Measurements from ENCODE around the gene CD8B.

CD8B gene

DNA sequence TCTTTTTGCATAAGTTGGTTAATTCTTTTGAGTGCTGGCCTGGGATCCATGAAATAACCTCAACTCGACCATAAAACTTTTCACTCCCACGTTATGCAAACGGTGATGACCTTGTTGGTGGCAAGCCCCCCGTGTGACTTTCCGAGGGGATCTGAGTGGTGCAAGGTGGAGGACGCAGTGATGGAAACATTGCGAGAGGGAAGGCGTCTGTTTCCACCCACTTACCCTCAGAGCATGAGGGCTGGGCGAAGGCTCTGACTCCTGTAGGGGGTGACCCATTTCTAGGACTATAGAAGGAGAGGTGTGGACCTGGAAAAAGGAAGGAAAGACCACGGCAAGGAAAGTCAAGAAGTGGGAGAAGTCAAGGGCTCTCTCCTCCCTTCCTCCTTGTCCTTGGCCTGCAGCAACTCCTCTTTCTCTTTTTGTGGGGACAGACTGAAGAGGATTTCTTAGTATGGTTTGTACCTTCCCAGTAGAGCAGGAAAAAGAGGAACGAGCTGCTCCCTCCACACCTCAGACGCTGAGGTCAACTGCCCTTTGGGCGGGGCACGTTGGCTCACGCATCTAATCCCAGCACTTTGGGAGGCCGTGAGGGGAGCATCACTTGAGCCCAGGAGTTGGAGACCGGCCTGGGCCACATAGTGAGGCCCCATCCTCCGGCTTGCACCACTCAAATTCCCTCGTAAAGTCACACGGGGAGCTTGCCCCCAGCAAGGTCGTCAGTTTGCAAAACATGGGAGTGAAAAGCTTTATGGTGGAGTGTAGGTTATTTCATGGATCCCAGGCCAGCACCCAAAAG lies 55.4 kb downstream of the CD8B start:
- no peak for DNase-seq (ENCODE audit: low spot score)

DNA sequence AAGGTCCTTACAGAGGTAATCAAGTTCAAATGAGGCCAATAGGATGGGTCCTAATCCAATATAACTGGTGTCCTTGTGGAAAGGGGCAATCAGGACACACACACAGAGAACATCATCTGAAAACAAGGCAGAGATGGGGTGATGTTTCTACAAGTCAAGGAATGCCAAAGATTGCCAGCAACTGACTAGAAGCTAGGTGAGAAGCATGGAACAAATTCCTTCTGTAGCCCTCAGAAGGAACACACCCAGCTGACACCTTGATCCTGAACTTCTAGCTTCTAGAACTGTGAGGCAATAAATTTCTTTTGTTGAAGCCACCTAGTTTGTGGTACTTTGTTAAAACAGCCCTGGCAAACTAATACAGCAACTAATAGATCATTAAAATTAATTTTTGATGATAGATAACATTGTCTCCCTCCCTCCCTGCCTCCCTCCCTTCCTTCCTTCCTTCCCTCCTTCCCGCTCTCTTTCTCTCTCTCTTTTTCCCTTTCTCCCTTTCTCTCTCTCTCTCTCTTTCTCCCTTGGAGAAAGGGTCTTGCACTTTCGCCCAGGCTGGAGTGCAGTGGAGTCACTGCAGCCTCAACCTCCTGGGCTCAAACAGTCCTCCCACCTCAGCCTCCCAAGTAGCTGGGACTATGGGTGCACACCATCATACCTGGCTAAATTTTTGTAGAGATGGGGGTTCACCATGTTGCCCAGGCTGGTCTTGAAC lies 60.7 kb downstream of the CD8B start:
- DNase-seq (ENCODE audit: low spot score) = no peak

DNA sequence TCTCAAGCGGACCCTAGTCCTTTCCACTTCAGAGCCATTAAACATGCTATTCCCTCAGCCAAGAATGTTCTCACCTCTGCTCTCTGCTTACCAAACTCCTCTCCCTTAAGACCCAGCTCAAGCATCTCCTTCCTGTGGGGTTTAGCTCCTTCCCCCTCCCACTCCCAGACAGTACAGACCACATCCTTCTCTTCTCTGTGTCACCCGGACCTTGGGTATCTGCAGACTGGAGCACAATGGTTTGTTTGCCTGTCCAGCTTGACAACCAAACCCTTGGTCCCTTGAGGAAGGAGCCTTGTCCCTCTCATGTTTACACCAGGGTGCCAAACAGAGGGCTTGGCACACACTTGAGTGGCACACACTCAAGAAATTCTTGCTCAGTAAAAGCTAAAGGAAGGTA lies 66.8 kb downstream of the CD8B start:
- no peak for DNase-seq (ENCODE audit: low spot score)

DNA sequence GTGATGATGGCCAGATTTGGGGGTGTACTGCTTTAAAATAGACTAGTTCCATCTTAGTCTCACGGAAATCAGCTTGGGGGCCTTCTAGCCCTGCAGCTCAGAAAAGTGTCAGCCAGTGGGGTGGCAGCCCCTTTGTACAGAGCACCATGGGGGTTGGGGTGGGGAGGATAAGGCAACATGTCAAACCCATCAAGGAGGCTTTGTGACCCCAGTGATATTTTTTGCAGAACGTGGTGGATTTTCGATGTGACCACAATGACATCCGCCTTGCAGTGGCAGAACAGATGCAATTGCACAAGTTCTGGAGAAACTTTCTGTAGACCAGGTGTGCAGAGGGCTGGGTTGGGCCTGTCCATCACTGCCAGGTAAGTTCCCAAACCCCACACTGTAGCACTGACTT lies 67.9 kb downstream of the CD8B start:
- DNase-seq (ENCODE audit: low spot score) = no peak

DNA sequence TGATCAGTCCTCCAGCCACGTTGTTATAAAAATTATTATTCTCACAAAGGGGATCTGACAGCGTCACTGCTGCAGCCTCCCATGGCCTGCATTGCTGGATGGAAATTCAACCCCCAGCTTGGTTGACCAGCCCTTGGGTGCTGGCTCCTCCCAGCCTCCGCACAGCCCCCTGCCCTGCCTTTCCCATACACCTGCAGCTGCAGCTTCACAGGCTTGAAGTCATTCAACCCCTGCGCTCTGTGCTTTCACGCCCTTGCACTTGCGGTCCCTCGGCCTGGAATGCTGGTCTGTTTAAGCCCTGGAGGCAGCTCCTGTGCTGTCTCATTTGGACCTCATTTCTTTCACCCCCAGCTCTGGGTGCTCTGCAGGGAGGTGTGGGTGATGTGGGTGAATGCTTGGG lies 70.1 kb downstream of the CD8B start:
- no peak for DNase-seq (ENCODE audit: low spot score)

DNA sequence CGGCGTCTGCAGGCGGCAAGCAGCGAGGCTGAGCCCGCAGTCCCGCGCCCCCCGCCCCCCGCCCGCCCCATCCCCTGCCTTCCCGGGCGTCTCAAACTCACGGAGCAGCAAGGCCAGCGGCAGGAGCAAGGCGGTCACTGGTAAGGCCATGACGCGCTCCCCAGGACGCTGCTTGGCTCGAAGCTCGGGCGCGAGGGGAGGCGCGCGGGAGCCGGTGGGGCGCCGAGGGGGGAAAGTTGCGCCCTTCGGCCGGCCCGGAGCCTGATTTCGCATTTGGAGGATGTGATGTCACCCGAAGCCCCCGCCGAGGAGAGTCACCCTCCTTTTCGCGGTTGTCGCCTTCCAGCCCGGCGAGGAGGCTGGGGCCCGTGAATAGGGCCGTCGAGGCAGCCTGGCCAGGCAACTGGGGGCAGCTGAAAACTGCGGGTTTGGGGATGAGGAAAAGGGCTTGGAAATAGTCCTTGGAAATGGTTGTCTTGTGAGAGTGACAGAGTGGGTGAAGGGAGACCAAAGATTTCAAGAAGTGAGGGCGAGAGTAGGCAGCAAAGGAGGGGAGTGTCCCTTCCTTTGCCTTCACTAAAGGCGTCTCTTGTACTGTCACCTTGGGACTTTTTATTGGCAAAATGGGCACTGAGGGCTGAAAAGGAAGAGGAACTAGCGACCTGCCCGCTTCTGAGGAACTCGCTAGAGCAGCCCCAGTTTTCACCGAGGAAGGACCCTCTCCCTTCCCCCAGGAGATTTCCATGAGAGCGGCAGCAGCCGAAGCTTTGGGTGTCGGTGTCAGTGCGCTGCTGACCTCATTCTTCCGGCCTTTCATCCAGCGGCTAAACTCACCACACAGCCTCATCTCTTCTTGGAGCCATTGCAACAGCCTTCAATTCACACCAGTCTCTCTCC lies 70.8 kb downstream of the CD8B start, which contains the start of gene CD8A:
Gene CD8A (minus strand): TSS at position 238 of the 897 bp plus-strand sequence. CDS start 88 bp downstream, at position 150.
- no peak for DNase-seq (ENCODE audit: low spot score)

DNA sequence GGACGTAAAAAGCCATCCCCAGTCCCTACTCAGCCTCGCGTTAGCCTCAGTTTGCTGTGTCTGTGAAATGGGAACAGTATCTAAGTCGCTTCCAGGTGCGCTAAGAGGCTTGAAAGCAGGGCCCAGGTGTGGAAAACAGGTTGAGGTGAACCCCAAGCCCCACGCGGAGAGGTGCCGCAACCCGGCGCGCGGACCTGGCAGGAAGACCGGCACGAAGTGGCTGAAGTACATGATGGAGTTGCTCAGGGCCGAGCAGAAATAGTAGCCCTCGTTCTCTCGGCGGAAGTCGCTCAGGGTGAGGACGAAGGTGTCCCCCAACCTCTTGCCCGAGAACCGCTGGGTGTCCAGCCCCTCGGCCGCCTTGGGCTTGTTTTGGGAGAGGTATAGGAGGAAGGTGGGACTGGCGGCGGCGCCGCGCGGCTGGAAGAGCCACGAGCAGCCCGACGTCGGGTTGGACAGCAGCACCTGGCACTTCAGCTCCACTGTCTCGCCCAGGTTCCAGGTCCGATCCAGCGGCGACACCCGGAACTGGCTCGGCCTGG lies 71.5 kb downstream of the CD8B start:
- DNase-seq (ENCODE audit: low spot score) = no peak

DNA sequence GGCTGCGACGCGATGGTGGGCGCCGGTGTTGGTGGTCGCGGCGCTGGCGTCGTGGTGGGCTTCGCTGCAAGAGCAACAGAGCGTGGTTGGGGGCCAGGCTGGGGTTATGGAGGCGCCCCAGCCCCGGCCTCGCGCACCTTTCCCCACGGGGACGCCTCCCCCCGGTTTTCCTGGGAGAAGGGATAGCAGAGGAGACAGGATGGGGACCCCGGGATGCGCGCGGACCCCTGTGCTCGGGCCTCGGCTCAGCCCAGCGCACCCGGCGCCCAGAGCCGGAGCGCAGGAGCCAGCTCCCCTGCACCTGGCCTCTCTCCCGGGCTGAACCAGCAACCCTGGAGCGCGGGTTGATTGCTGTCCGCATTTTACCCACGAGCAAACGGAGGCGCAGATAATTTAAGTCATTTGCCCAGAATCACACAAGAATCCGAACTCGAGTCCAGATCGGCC lies 72.0 kb downstream of the CD8B start:
- no peak for DNase-seq (ENCODE audit: low spot score)

DNA sequence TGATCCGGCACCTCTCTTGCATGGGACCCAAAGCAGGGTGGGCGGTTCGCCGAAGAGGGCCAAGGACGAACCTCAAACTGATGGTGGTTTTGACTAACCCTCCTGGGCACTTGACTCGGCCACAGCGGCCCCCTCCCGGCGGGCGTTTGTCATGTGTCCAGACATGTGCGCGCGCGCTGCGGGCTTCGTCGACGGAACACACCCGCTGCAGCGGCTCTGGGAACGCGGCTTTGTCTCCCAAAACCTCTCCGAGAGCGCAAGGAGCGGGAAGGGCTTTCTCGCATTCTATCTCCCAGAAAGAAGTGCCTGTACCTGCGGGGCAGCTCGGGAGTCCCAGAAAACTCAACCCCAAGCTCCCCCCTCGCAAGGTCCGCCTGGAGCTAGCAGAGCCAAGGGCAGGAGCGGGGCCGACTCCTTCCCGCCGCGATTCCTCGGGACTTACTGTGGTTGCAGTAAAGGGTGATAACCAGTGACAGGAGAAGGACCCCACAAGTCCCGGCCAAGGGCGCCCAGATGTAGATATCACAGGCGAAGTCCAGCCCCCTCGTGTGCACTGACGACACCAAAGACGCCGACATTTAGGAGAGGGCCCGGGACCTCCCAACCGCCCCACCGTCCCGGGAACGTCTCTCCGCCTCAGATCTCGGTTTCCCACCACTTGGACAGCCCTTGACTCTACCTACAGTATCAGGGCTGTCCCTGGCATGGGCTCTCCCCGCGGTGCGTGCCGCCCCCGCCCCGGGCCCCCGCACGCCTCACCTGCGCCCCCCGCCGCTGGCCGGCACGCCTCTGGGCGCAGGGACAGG lies 72.6 kb downstream of the CD8B start:
- DNase-seq (ENCODE audit: low spot score) = no peak

DNA sequence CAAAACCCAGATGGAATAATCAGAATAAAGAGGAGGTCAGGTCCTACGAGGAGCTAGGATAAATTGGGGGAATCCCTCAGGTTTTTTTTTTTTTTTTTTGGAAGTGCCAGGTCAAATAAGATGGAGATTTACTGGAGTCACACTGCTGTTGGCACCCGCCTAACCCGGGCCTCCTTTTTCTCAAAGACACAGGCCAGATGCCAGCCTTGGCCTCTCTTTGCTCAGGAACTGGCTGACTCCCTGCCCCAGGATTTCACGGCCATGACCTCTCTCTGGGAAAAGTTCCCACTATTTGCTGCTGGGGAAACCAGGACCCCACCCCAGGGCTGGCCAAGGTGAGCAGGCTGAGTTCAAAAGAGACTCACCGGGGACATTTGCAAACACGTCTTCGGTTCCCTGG lies 73.5 kb downstream of the CD8B start:
- DNase-seq (ENCODE audit: low spot score) = no peak

DNA sequence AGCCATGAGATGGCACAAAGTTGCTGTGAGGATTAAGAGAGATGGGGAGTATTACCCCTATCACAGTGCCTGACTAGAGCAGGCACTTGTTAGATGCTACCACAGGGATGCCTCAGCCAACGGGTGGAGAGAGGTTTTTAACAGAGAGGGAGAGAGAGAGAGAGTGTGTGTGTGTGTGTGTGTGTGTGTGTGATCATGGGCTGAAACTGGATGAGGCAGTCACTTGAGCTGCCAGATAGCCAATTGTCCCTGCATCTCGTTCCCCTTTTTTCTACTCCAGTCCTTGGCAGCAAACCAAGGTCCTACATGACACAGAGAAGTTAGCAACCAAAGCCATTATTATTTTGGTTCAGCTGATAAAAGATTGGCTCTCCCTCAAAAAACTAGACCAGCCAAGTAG lies 74.0 kb downstream of the CD8B start:
- no peak for DNase-seq (ENCODE audit: low spot score)

DNA sequence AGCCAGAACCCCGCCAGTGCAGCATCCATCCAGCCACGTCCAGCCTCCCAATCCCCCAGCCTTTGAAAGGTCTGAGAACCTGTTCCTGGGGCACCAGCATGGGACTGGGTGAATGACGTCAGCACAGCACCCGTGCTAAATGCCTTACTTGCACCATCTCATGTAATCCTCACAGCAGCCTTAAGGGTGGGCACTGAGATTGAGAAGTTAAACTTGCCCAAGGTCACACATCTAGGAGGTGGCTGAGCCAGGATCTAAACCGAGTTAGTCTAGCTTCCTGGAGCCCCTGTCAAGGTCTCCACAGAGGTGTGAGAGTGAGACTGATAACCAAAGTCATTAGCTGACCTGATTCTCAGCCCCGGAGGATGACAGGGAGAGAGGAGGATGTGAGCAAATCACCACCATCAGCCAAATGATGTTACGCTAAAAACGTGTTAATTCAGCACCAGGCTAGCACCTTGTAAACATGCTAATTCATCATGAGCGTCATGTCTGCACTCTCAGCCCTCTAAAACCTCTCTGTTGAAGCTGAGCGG lies 75.6 kb downstream of the CD8B start:
- no peak for DNase-seq (ENCODE audit: low spot score)

DNA sequence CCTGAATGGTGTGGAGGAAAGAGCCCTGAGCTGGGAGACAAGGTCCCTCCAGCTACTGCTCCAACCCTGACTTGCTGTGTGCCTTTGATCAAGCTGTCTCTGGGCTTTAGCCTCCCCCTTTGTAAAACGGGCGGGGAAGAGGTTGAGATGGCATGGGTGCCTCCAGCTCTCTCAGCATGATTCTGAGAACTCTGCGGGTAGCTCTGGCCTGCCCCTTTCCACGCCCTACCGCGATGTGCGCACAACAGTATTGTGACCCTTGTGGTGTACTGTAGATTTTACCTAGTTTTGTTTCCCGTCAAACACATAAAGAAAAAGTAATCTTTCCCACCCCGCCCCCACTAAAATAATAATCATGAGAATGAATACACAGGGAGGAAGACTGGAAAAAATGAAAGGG lies 76.2 kb downstream of the CD8B start:
- no peak for DNase-seq (ENCODE audit: low spot score)

DNA sequence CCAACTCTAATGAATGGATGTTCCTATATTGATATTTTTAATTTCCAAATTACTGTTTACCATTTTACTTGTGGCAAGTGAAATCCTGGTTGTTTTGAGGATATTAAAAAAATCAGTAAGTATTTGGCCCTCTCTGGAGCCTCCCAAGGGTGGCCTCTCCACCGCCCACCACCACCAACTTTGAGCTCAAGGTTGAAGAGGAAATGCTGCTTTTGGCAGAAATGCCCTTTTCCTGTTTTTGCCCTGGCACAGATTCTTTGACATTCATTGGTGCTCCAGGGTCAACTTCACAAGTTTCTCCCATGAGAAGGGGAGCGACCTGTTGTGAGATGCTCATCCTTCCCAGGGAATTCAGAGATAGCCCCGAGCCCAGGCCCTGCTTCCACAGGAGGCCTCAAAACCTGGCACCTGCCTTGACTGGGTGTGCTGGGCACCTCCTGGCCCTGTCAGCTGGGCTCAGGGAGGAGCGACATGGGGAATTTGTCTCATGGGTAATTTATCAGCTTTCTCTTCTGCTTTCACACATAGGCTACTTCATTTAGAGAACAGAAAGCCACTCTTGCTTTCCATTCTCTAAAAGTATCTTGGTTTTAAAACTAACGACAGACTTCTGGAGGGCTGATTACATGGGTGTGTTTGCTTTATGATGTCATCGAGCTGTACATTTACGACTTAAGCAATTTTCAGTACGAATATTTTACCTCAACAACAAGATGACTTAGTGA lies 77.9 kb downstream of the CD8B start:
- no peak for DNase-seq (ENCODE audit: low spot score)

DNA sequence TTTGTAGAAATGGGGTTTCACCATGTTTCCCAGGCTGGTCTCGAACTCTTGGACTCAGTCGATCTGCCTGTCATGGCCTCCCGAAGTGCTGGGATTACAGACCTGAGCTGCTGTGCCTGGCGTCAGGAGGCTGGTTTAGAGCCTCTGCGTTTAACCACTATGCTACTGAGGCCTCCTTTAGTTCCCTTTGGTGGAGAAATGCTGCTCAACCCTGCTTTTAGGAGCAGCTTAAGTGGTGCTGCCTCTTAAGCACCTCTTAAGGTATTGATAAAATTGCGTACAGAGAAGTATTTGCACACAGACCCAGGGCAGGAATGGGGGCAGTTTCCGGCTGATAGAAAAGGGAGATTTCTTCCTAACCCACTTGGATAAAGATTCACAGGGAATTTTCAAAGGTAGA lies 78.9 kb downstream of the CD8B start:
- no peak for DNase-seq (ENCODE audit: low spot score)

DNA sequence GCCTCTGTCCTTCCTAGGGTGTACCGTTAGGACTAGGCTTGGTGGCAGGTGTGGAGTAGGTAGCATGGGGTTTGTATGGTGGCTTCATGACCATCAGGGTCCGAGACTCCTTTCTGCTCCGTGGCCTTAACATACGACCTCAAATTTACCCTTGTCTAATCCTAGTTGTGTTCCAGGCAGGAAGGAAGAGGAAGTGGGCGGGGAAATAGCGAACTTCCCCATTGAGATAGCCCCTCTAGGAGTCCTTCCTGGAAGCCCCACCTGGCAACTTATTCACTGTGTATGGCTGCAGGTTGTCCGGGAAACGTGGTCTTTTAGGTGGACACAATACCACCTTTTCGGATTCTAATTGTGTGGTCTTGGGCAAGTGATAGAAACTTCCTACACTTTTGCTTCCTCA lies 80.3 kb downstream of the CD8B start:
- DNase-seq (ENCODE audit: low spot score) = no peak

DNA sequence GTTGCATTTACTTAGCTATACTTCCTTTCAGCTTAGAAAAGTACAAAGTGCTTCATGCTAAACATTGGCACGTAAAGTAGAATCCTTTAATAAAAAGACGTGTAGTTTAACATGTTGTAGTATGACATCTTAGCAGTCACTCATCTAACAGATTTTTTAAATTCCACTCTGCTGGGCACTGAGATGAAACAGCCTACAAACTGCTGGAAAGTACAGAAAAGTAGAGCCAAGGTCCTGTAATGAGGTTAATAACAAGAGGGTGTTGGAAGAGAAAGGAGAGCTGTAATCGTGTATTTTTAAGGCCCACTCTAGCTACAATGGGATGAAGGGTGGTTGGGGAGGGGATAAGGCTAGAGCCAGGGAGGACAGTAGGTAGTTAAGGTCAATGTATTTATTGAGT lies 81.7 kb downstream of the CD8B start:
- no peak for DNase-seq (ENCODE audit: low spot score)

DNA sequence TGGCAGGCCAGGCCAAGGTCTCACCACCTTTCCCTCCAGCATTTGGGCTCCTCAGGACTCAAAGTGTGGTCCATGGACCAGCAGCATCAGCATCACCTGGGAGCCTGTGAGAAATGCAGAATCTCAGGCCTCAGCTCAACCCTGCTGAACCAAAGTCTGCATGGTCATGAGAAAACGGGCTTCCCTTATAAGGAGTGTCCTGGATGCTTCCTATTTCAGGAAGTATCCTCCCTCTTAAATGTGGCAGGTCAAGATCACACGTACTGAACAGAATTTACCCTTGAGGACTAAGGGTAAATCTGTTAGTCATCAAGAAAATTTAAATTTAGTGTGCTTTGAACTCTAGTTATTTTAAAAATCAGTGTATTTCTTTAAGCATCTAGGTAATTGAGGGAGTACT lies 82.7 kb downstream of the CD8B start:
- DNase-seq (ENCODE audit: low spot score) = no peak

DNA sequence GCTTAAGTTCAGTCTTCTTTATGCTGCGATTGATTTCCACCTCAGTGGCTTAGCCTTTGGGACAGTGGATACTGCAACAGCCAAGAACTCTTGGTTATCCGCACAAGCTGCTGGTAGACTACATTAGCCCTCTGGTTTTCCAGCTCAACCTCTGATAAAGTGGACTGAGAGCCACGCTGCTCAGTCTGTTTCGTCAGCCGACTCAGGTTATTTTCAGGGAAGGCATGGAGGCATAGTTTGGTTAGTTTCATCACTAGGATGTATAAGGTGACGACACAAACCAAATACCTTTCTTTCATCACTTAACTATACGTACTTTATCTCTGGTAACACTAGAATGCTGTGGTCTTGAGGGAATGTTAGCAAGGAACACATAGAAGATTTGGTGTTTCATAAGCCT lies 85.2 kb downstream of the CD8B start:
- DNase-seq (ENCODE audit: low spot score) = no peak

DNA sequence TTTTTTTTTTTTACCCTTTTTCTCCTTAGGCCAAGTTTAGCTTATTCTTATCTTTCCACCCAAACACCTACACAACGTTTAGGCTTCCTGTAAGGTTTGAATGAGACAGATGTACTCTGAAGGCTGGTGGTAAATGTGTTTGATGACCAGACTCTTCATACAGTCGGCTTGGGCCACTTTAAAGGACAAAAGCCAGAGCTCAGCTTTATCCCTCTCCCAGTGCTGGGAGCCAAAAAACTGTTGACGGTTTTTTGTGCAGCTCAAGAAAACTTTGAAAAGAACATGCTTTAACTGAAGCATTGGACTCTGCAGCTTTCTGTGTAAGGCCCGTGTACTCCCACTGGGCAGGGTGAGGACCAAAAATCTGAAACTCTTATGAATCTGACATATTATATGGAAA lies 86.3 kb downstream of the CD8B start:
- DNase-seq (ENCODE audit: low spot score) = no peak
